MM.1S (cell line): ENCODE data around the gene HFM1.

Experiments
- DNase-seq: peaks from one replicate; pipeline ENCODE4 v3.0.0-alpha.2; 2015
- H2AFZ ChIP-seq: fragments of 300-600 bp; sonication (generic); 2 replicates; pipeline ENCODE4 v1.6.0; 2016; ENCODE audit warnings: antibody characterized with exemption, low read length
- H3F3A ChIP-seq: fragments of 300-600 bp; sonication (generic); 2 replicates; pipeline ENCODE4 v1.6.1; 2016; ENCODE audit warnings: mild to moderate bottlenecking, antibody characterized with exemption, low read length, moderate library complexity, mixed read lengths; ENCODE audit not compliant: insufficient read depth
- H3K27ac ChIP-seq: fragments of 300-600 bp; sonication (generic); 2 replicates; pipeline ENCODE4 v1.5.1; 2016; ENCODE audit warnings: mild to moderate bottlenecking, low read length
- H3K27me3 ChIP-seq: fragments of 300-600 bp; sonication (generic); replicated peaks from 2 replicates; pipeline ENCODE4 v1.6.0; 2016; ENCODE audit warnings: low read length; ENCODE audit not compliant: insufficient read depth
- H3K36me3 ChIP-seq: fragments of 300-600 bp; sonication (generic); replicated peaks from 2 replicates; pipeline ENCODE4 v1.6.1; 2016; ENCODE audit warnings: mild to moderate bottlenecking, low read length, mixed read lengths; ENCODE audit not compliant: insufficient read depth
- H3K4me1 ChIP-seq: fragments of 300-600 bp; sonication (generic); 2 replicates; pipeline ENCODE4 v1.6.1; 2016; ENCODE audit warnings: low read length, mixed read lengths
- H3K4me2 ChIP-seq: fragments of 300-600 bp; sonication (generic); 2 replicates; pipeline ENCODE4 v1.6.0; 2016; ENCODE audit warnings: low read depth, low read length
- H3K4me3 ChIP-seq: fragments of 300-600 bp; sonication (generic); 2 replicates; pipeline ENCODE4 v1.5.1; 2016; ENCODE audit warnings: low read length, mixed read lengths
- H3K79me2 ChIP-seq: fragments of 300-600 bp; sonication (generic); 2 replicates; pipeline ENCODE4 v1.6.1; 2016; ENCODE audit warnings: mixed run types, low read length, mixed read lengths
- H3K9ac ChIP-seq: fragments of 300-600 bp; sonication (generic); 2 replicates; pipeline ENCODE4 v1.6.1; 2016; ENCODE audit warnings: low read length, mixed read lengths
- H3K9me2 ChIP-seq: fragments of 300-600 bp; sonication (generic); replicated peaks from 2 replicates; pipeline ENCODE4 v1.6.1; 2016; ENCODE audit warnings: mild to moderate bottlenecking, low read length, mixed read lengths; ENCODE audit not compliant: insufficient read depth
- H3K9me3 ChIP-seq: fragments of 300-600 bp; sonication (generic); replicated peaks from 2 replicates; pipeline ENCODE4 v1.6.1; 2016; ENCODE audit warnings: mild to moderate bottlenecking, low read length, mixed read lengths; ENCODE audit not compliant: insufficient read depth
- H4K20me1 ChIP-seq: fragments of 300-600 bp; sonication (generic); 2 replicates; pipeline ENCODE4 v1.6.1; 2016; ENCODE audit warnings: mild to moderate bottlenecking, low read length, moderate library complexity, mixed read lengths; ENCODE audit not compliant: insufficient read depth
- EZH2 ChIP-seq: fragments of 300-600 bp; sonication (generic); optimal IDR thresholded peaks from 2 replicates; pipeline ENCODE3; 2017; ENCODE audit warnings: low read depth, mild to moderate bottlenecking, antibody characterized with exemption, low read length, mixed read lengths
- EZH2phosphoT487 ChIP-seq: fragments of 300-600 bp; sonication (generic); IDR thresholded peaks from 2 replicates; pipeline ENCODE4 v1.6.1; 2018; ENCODE audit warnings: antibody characterized with exemption, low read length
- TF ChIP-seq, protein P1 (sequence below): fragments of 300-600 bp; sonication (generic); IDR thresholded peaks from 2 replicates; pipeline ENCODE4 v1.5.1; 2016; ENCODE audit warnings: antibody characterized with exemption, low read length, mixed read lengths

Gene HFM1

DNA sequence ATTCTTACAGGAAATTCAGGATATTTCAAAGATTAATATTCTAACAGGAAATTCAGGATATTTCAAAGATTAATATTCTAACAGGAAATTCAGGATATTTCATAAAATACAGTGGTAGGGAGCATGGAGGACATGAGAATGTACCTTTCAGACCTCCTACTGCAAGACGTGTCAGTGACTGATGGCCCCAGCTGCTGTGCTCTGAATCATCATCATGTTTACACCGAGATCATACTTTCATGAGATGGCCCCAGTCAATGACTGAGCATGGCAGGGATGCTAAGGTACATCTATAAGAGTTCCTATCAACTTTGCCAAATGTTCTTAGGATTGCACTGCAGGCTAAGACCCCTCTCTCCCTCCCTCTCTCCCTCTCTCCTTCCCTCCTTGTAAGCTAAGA, 69.0 kb downstream of the HFM1 start:
- no peak overlapping the region for H3K4me2 ChIP-seq
- no peak overlapping the region for H3K4me3 ChIP-seq
- no peaks in the 10 kb centered on the region for H3K4me1 ChIP-seq
- H3K9me2 ChIP-seq: no peaks in the 10 kb centered on the region
- TF ChIP-seq, protein P1, sequence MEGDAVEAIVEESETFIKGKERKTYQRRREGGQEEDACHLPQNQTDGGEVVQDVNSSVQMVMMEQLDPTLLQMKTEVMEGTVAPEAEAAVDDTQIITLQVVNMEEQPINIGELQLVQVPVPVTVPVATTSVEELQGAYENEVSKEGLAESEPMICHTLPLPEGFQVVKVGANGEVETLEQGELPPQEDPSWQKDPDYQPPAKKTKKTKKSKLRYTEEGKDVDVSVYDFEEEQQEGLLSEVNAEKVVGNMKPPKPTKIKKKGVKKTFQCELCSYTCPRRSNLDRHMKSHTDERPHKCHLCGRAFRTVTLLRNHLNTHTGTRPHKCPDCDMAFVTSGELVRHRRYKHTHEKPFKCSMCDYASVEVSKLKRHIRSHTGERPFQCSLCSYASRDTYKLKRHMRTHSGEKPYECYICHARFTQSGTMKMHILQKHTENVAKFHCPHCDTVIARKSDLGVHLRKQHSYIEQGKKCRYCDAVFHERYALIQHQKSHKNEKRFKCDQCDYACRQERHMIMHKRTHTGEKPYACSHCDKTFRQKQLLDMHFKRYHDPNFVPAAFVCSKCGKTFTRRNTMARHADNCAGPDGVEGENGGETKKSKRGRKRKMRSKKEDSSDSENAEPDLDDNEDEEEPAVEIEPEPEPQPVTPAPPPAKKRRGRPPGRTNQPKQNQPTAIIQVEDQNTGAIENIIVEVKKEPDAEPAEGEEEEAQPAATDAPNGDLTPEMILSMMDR: no peak
- TF ChIP-seq EZH2phosphoT487: no peak
- no peak for TF ChIP-seq EZH2
- H2AFZ ChIP-seq: no peak overlapping the region
- no peaks in the 10 kb centered on the region for H3K9me3 ChIP-seq
- no peaks in the 10 kb centered on the region for H3K79me2 ChIP-seq
- no peak overlapping the region for H3K27ac ChIP-seq
- no peaks in the 10 kb centered on the region for H3K36me3 ChIP-seq
- no peak overlapping the region for H3K9ac ChIP-seq
- no peak for DNase-seq
- H3K27me3 ChIP-seq: no peaks in the 10 kb centered on the region
- no peaks in the 10 kb centered on the region for H3F3A ChIP-seq
- no peaks in the 10 kb centered on the region for H4K20me1 ChIP-seq

DNA sequence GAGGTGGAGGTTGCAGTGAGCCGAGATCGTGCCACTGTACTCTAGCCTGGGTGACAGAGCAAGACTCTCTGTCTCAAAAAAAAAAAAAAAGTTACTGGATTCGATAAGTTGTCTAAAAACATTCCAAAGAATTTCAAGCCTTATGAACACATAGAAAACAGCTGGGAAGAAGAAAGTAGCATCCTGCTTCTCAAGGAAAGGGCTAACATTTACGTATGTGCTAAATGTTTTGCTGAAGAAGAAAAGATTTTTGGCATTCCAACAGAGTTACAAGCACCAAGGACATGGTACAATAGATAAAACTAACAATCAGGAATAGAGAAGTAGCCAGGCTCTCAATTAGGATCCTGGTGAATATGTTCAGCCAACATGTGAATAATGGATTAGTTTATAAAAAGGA, 69.8 kb downstream of the HFM1 start:
- Histone ChIP-seq H4K20me1 (no peaks in the 10 kb centered on the region), H3F3A (no peaks in the 10 kb centered on the region), H2AFZ (no peak overlapping the region), H3K9ac (no peak overlapping the region), H3K4me1 (no peaks in the 10 kb centered on the region), H3K27me3 (no peaks in the 10 kb centered on the region), H3K4me2 (no peak overlapping the region), H3K36me3 (no peaks in the 10 kb centered on the region), H3K4me3 (no peak overlapping the region), H3K9me3 (no peaks in the 10 kb centered on the region), H3K27ac (no peak overlapping the region), H3K79me2 (no peaks in the 10 kb centered on the region), H3K9me2 (no peaks in the 10 kb centered on the region)
- TF ChIP-seq EZH2: no peak
- TF ChIP-seq, protein P1: no peak
- TF ChIP-seq EZH2phosphoT487: no peak
- DNase-seq: no peak

DNA sequence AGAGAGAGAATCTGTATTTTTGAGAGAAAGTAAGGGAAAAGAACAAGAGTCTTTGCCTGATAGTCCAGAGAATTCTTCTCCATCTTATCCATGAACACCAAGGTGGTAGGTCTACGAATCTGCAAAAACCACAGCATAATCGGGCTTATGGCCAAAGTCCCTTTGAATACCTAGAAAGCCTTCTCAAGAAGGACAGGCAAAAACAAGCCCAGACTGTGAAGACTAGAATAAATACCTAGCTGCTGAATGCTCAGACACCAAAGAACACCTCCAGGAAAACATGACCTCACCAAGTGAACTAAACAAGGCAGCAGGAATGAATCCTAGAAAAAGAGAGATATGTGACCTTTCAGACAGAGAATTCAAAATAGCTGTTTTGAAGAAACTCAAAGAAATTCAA, 79.2 kb downstream of the HFM1 start:
- H3K4me1 ChIP-seq: no peaks in the 10 kb centered on the region
- H3K9ac ChIP-seq: no peak overlapping the region
- no peak overlapping the region for H3K4me3 ChIP-seq
- H3K4me2 ChIP-seq: no peak overlapping the region
- H3K79me2 ChIP-seq: no peaks in the 10 kb centered on the region
- no peak for DNase-seq
- H3K9me3 ChIP-seq: no peaks in the 10 kb centered on the region
- H3K36me3 ChIP-seq: no peaks in the 10 kb centered on the region
- no peak for TF ChIP-seq EZH2
- TF ChIP-seq, protein P1: no peak
- no peak for TF ChIP-seq EZH2phosphoT487
- no peaks in the 10 kb centered on the region for H4K20me1 ChIP-seq
- no peaks in the 10 kb centered on the region for H3K9me2 ChIP-seq
- H3K27ac ChIP-seq: no peak overlapping the region
- no peaks in the 10 kb centered on the region for H3F3A ChIP-seq
- no peaks in the 10 kb centered on the region for H3K27me3 ChIP-seq
- H2AFZ ChIP-seq: no peak overlapping the region

DNA sequence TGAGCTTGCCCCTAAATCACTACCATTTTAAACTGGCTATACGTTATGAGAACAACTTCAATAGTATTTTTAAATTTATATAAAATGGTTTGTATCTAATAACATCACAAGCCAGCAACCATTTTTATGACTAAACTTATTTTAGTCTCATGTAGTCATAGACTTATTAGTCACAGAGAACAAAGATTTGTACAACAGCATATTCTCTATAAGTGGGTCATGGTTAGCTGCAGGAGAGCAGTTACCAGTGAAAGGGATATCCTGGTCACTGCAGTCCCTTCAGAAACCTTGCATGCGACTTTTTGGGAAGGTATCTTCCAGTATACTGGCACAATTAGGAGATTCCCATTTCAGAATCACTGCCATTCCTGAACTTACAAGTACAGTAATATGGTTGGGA, 90.0 kb downstream of the HFM1 start:
- Histone ChIP-seq H3K27me3 (no peaks in the 10 kb centered on the region), H3K4me3 (no peak overlapping the region), H3K36me3 (no peaks in the 10 kb centered on the region), H3K4me2 (no peak overlapping the region), H3K9me3 (no peaks in the 10 kb centered on the region), H3K4me1 (no peaks in the 10 kb centered on the region), H4K20me1 (no peaks in the 10 kb centered on the region), H3K9ac (no peak overlapping the region), H2AFZ (no peak overlapping the region), H3K79me2 (no peaks in the 10 kb centered on the region), H3F3A (no peaks in the 10 kb centered on the region), H3K27ac (no peak overlapping the region), H3K9me2 (no peaks in the 10 kb centered on the region)
- DNase-seq: no peak
- TF ChIP-seq EZH2phosphoT487 (no peak), EZH2 (no peak)
- TF ChIP-seq, protein P1: no peak
